ENCODE measurements around the gene LTBP4.
"Not testable (repeated sequence)": the region's sequence is repeated elsewhere in the genome, so short reads cannot be mapped to it uniquely, and the experiment has no call there.

LTBP4 gene

GRCh38 chr19:40601134-40601974, at the start of gene LTBP4:
Gene LTBP4 (plus strand): TSS chr19:40601369. CDS start chr19:40601388, 19 bp downstream.
- in situ Hi-C loops (cut with HindIII; ENCODE audit: low sequenced_read_pairs) = no loop called here

- in situ Hi-C loops (cut with HindIII; ENCODE audit: low sequenced_read_pairs) = loop anchor here (5.0 kb wide), 1 partner anchor 84 kb away; no protein-coding TSS in a partner anchor
These were observed 48.3 kb upstream of the LTBP4 start for GRCh38 chr19:40552848-40553247.

- in situ Hi-C loops (cut with HindIII; ENCODE audit: low sequenced_read_pairs) = loop anchor here (5.0 kb wide), 1 partner anchor 83 kb away; no protein-coding TSS in a partner anchor
These were observed 47.0 kb upstream of the LTBP4 start for GRCh38 chr19:40553885-40554857.

- in situ Hi-C loops (cut with HindIII; ENCODE audit: low sequenced_read_pairs) = no loop called here
These were observed 45.0 kb upstream of the LTBP4 start for GRCh38 chr19:40555978-40556689.

GRCh38 chr19:40556953-40557530, 44.1 kb upstream of the LTBP4 start:
- in situ Hi-C loops (cut with HindIII; ENCODE audit: low sequenced_read_pairs) = no loop called here

GRCh38 chr19:40559394-40559793, 41.8 kb upstream of the LTBP4 start:
- in situ Hi-C loops (cut with HindIII; ENCODE audit: low sequenced_read_pairs) = no loop called here

- in situ Hi-C loops (cut with HindIII; ENCODE audit: low sequenced_read_pairs) = no loop called here
These were observed 41.1 kb upstream of the LTBP4 start for GRCh38 chr19:40560092-40560507.

GRCh38 chr19:40561947-40562346, 39.2 kb upstream of the LTBP4 start:
- in situ Hi-C loops (cut with HindIII; ENCODE audit: low sequenced_read_pairs) = no loop called here

- in situ Hi-C loops (cut with HindIII; ENCODE audit: low sequenced_read_pairs) = not testable (repeated sequence)
These were observed 36.6 kb upstream of the LTBP4 start for GRCh38 chr19:40564535-40564934.

- in situ Hi-C loops (cut with HindIII; ENCODE audit: low sequenced_read_pairs) = no loop called here
These were observed 35.8 kb upstream of the LTBP4 start for GRCh38 chr19:40565355-40565754.

GRCh38 chr19:40565910-40566495, 35.2 kb upstream of the LTBP4 start:
- in situ Hi-C loops (cut with HindIII; ENCODE audit: low sequenced_read_pairs) = no loop called here

GRCh38 chr19:40567040-40567749, 34.0 kb upstream of the LTBP4 start:
- in situ Hi-C loops (cut with HindIII; ENCODE audit: low sequenced_read_pairs) = no loop called here

GRCh38 chr19:40567750-40568494, 33.2 kb upstream of the LTBP4 start:
- in situ Hi-C loops (cut with HindIII; ENCODE audit: low sequenced_read_pairs) = no loop called here

GRCh38 chr19:40570313-40571004, 30.7 kb upstream of the LTBP4 start:
- in situ Hi-C loops (cut with HindIII; ENCODE audit: low sequenced_read_pairs) = no loop called here

GRCh38 chr19:40571005-40571318, 30.2 kb upstream of the LTBP4 start:
- in situ Hi-C loops (cut with HindIII; ENCODE audit: low sequenced_read_pairs) = no loop called here

GRCh38 chr19:40571831-40572495, 29.2 kb upstream of the LTBP4 start:
- in situ Hi-C loops (cut with HindIII; ENCODE audit: low sequenced_read_pairs) = no loop called here

GRCh38 chr19:40575326-40575725, 25.8 kb upstream of the LTBP4 start:
- in situ Hi-C loops (cut with HindIII; ENCODE audit: low sequenced_read_pairs) = no loop called here

GRCh38 chr19:40576151-40576584, 25.0 kb upstream of the LTBP4 start:
- in situ Hi-C loops (cut with HindIII; ENCODE audit: low sequenced_read_pairs) = no loop called here

Data from endothelial cell of hepatic sinusoid (primary cell).